Measurements from ENCODE around the gene SKI.

SKI gene

DNA sequence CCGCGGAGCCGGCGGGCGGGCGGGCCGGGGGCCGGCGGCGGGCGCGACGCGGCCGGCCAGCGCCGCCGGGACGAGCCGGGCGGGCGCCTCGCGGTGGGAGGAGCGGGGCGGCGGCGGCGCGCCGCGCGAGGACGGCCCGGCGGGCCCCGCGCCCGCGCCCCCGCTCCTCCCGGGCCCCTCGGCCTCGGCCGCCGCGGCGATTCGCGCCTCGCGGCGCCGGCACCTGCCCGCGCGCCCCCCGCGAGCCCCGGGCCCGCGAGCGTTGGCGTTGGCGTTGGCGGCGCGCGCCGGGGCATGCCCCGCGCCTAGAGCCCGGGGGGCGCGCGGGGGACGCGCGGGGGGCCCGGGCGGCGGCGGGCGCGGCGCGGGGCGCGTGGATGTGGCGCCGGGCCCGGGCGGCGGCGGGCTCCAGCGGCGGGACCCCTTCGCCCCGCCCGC is at the start of gene SKI:
SKI (plus strand) TSS at position 163 of the 438 bp plus-strand sequence. CDS start 448 bp downstream, outside the sequence.
- no peak for DNase-seq

DNA sequence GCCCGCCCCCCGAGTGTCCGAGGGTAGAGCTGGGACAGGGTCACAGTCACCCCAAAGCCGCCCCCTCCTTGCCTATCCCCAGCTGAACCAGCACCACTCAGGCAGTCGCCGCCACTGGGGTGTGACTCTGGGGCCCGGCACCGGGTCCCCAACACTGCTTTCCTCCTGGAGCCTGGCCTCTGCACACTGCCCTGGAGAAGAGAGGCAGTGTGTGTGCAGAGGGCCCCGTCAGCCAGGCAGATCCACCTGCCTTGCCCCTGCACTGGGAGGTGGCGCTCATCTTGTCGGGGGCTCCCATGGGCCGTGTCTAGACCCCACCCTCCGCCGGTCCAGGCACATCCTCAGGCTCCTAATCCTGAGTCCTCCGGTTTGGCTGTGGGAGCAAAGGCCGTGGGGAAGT is 49.2 kb upstream of the SKI start:
- no peak for DNase-seq

- DNase-seq = no peak
Observed at GRCh38 chr1:2179283-2180013, 48.7 kb upstream of the SKI start.

DNA sequence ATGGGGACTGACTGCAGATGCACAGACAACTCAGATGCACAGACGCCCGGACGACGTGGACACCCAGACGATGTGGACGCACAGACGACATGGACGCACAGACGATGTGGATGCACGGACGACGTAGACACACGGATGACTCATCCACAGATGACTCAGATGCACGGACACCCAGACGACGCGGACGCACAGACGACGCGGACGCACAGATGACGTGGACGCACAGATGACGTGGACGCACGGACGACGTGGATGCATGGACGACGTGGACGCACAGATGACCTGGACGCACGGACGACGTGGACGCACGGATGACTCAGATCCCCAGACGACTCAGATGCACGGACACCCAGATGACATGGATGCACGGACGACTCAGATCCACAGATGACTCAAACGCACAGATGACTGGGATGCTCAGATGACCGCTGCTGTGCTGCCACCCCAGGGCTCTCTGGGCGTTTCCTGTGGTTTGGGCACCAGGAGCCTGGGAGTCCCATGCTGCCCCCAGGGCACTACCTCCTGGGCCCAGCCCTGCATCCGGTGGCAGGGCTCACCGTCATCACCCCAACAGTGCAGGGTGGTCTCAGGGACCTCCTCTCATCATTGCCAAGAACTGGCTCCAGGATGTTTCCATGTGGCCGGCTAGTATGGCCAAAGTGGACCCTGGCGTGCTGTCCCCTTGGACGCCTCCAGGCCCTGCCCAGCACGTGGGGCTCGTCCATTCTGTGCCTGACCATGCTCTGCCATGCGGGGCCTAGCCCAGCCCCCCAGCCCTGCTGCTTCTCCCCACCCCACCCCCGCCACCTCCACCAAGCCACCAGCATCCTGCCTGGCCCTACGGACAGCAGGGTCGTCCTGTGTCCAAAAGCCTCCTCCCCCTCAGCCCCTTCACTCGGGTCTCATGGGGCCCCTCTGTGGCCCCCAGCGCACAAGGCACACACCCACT is 47.5 kb upstream of the SKI start:
- no peak for DNase-seq

DNA sequence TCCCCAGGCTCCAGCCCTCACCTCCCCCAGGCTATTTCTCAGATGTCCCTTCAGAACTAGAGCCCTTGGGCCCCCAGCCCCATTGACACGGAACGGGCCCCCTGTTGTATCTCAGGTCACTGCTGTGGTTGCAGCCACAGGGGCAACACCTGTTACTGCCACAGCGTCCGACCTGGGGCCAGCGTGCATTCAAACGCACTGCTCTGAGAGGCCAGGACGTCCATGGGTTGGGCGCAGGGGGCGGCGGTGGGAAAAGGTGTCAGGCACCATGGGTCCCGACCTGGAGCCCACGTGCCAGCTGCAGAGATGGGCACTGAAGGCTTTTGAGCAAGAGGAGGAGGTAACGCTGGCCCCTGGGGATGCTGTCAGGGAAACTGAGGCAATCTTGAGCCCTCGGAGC is 46.8 kb upstream of the SKI start:
- no peak for DNase-seq

- no peak for DNase-seq
Observed at GRCh38 chr1:2181752-2182151, 46.4 kb upstream of the SKI start.

- DNase-seq = no peak
Observed at GRCh38 chr1:2182376-2182775, 45.7 kb upstream of the SKI start.

DNA sequence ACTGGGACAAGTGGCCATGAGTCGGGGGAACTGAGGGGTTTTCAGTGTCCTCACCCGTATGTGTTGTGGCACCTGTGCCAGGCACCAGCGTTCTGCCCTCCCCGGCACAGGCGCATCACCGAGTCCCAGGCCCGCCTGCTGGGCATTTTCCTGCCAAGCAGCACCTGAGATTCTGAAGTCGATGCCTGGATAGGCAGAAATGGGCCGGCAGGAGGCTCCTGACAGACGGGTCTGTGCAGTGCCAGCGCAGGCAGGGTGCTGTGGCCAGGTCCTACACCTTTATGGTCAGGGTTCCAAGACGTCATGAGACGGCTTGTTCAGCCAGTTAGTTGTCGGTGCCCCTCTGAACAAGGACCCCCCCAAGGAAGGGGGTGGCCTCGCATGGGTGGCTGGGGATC is 44.2 kb upstream of the SKI start:
- DNase-seq = no peak

DNA sequence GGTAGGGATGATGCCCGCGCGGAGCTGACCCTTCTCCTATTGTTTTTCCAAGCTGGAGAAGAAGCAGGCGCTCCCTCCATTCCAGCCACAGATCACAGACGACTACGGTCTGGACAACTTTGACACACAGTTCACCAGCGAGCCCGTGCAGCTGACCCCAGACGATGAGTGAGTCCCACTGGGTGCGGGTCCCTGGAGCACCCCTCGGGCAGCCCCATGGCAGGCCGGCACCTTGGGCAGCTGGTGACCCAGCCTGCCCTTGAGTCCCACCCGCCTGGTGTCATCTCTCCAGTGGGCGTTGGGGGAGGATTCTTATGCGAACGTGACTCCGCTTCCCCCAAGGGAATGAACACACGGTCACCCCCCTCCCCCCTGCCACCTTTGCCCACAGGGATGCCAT is 43.6 kb upstream of the SKI start:
- DNase-seq = no peak

- no peak for DNase-seq
Observed at GRCh38 chr1:2184934-2185333, 43.2 kb upstream of the SKI start.

DNA sequence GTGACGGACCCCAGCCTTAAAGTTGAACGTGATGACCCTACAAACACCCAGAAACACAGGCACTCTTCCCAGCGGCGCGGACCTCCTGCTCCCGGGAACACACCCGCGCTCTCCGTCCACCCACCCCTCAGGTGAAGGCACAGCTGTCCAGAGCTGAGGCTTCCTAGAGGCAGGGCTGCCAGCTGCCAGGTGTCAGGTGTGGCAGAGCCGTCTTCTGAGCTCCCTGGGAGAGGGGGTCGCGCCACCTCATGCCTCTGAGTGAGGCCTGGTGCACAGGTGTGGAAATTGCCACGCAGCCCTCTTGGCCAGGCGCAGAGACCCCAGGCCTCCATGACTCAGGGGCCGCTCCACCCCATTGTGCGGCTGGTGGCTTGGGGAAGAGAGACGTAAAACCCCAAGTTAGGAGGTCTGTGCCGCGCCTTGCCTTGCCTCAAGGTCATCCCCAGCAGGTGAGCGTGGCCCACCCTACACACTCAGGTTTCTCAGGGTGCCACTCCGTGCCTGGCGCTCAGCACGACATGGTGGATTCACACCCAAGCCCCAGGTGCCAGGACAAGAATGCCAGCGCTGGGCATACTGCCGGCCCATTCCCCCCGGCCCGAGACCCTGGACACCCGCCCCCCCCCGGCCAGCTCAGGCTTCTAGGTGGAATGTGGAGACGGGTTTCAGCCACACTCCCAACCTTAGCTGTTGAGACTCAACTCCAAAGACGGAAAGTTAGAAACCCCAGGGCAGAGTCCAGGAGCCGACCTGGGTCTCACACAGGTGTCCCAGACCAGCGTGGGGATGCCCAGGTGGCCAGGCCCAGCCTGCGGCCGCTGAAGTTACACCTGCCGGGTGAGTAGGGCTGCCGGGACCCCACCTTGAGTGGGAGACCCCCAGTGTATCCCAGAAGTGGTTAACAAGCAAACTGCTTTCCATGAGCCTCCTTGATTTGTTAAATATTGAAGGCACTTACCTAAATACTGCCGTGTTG is 42.0 kb upstream of the SKI start:
- no peak for DNase-seq

- DNase-seq = no peak
Observed at GRCh38 chr1:2186901-2187300, 41.2 kb upstream of the SKI start.

DNA sequence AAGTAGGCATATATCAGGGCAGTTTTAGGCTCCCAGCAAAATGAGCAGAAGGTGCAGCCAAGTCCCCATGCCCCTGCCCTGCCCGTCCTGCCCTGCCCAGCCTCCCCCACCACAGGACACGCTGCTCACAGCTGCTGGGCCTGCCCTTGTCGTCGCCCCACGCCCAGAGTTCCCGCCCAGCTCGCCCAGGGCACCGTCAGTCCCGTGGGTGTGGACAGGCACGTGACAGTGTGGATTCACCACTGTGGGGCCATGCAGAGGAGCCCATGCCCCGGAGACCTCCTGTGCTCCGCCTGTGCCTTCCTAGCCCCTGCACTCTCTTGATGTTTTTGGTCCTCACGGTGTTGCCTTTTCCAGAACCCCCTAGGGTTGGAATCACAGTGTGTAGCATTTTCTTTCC is 40.5 kb upstream of the SKI start:
- no peak for DNase-seq

- no peak for DNase-seq
Observed at GRCh38 chr1:2188336-2188735, 39.8 kb upstream of the SKI start.

- peak; percentile 87 to 89 for DNase-seq
Observed at GRCh38 chr1:2189459-2190425, 38.4 kb upstream of the SKI start.

DNA sequence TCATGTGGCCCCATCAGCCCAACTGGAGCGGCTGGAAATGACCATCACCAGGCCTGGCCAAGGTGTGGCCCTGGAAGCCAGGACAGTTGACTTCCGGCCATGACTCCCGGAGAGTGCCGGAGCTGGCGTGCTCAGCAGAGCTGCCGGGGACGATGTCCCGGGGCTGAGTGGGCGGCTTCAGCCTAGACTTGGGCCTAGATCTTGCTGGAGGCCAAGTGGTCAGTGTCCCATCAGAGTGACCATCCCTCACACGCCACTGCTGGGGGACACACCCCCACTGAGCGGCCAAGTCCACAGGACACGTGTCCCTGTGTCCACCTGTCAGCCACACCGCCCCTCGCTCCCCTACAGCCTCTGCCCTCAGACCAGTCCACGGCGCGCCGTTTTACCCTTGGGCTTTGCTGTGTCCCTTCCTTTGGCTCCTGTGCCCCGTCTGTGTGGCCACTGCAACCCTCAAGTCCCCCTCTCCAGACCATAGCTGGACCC is 37.6 kb upstream of the SKI start:
- DNase-seq = no peak

DNA sequence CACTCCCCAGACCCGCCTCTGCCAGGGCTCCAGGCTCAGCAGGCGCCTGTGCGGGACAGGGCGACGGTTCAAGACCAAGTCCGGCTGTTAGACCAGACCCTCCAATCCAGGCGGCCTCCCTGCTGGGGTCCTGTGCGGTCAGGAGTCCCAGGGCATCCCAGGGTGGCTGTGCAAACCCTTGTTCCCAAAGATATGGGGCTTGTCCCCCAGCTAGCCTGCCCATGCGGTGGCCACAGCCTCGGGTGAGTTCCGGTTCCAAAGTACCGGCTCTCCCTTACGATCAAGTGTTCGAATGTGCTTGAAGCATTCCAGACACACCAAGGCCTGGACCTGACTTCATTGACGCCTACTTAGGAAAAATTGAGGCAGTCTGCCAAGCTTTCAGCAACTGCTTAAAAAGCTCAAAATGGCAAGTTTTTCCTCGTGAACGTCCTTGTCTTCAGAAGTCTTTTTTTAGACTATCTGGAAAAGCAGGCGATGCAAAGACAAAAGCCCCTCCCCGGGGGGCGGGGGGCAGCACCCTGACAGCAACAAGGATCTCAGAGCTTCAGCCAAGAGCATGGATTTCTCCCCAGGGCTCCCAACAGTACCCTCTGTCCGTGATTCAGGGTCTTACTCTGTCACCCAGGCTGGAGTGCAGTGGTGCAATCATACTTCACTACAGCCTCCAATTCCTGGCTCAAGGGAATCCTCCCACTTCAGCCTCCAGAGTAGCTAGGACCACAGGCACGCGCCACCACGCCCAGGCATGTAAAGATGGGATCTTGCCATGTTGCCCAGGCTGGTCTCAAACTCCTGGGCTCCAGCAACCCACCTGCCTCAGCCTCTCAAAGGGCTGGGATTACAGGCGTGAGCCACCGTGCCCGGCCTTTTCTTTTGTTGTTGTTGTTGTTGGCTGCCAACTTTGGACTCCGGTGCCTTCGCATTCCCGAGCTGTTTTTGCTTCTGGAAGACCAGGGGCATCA is 35.8 kb upstream of the SKI start:
- no peak for DNase-seq

GRCh38 chr1:2193514-2194281 is 34.4 kb upstream of the SKI start:
- no peak for DNase-seq

GRCh38 chr1:2194319-2194897 is 33.7 kb upstream of the SKI start, which contains the start of gene FAAP20:
TSS of gene FAAP20 (minus strand) at chr1:2194772. CDS start at chr1:2194749, 23 bp downstream.
- DNase-seq = peak; percentile 72 to 73

All from stimulated activated CD4-positive, alpha-beta T cell treated with anti-CD3 and anti-CD28 coated beads, Interleukin-2, amount 100 ng/mL, for 24 hours (primary cell).